Caco-2 (cell line): ENCODE data around the gene ZBTB24. TPM values are rescaled to one million over a fixed set of nuclear protein-coding genes. Genes with fewer than 3 reads are reported as not detected.
A peak's percentile ranks its signal among the peaks of the same experiment; 100 is the strongest.

ENCODE experiments used
- BruUV-seq: library from RNA; stranded (reverse); fragments of 400-500 nt; replicated peaks from 2 replicates; lab custom pipeline; 2021; lab: Mats Ljungman, UMichigan
- CTCF ChIA-PET: fragments of 300-600 bp; sonication (Branson Sonifier 250); formaldehyde crosslinking; loops from one replicate; lab custom pipeline; 2022; ENCODE audit warnings: antibody characterized with exemption; lab: Charles Lee
- POLR2A ChIA-PET: fragments of 300-600 bp; sonication (Branson Sonifier 250); formaldehyde crosslinking; loops from one replicate; lab custom pipeline; 2022; ENCODE audit warnings: antibody characterized with exemption; lab: Charles Lee
- DNase-seq, 2 experiments: peaks; one replicate each; pipeline versions ENCODE4 v3.0.0 to v3.0.0-alpha.2; 2020 to 2022
- H3K27me3 ChIP-seq: replicated peaks from 2 replicates; pipeline ENCODE4 v1.6.0; 2011; ENCODE audit warnings: low read length; ENCODE audit not compliant: control insufficient read depth, insufficient read depth
- H3K36me3 ChIP-seq: 2 replicates; pipeline ENCODE4 v1.5.1; 2011; ENCODE audit warnings: low read length; ENCODE audit not compliant: control insufficient read depth, insufficient read depth
- H3K4me1 ChIP-seq: fragments of 250-450 bp; sonication (Bioruptor Pico); 2 replicates; pipeline ENCODE4 v1.5.1; 2020; ENCODE audit warnings: mild to moderate bottlenecking
- H3K4me3 ChIP-seq: 2 replicates; pipeline ENCODE4 v1.5.1; 2011; ENCODE audit warnings: low read depth, mild to moderate bottlenecking, control low read depth, low read length
- H3K9me3 ChIP-seq: fragments of 250-450 bp; sonication (Bioruptor Pico); 2 replicates; pipeline ENCODE4 v1.5.1; 2020; ENCODE audit warnings: mild to moderate bottlenecking, moderate library complexity
- H3K27ac Mint-ChIP-seq: one replicate; pipeline ENCODE4 v1.8.0; 2022; ENCODE audit warnings: mixed read lengths; ENCODE audit not compliant: unreplicated experiment
- H3K27me3 Mint-ChIP-seq: one replicate; pipeline ENCODE4 v1.8.0; 2022; ENCODE audit warnings: mixed read lengths; ENCODE audit not compliant: insufficient read depth, unreplicated experiment
- H3K36me3 Mint-ChIP-seq: one replicate; pipeline ENCODE4 v1.8.0; 2022; ENCODE audit warnings: mild to moderate bottlenecking, mixed read lengths; ENCODE audit not compliant: insufficient read depth, unreplicated experiment
- H3K4me1 Mint-ChIP-seq: one replicate; pipeline ENCODE4 v1.8.0; 2022; ENCODE audit warnings: low read depth, mixed read lengths; ENCODE audit not compliant: unreplicated experiment
- H3K4me3 Mint-ChIP-seq: one replicate; pipeline ENCODE4 v1.8.0; 2022; ENCODE audit warnings: mild to moderate bottlenecking, moderate library complexity, mixed read lengths; ENCODE audit not compliant: unreplicated experiment
- H3K9me3 Mint-ChIP-seq: one replicate; pipeline ENCODE4 v1.8.0; 2022; ENCODE audit warnings: mixed read lengths; ENCODE audit not compliant: unreplicated experiment
- intact Hi-C: fragments of 100-400 bp; cut with micrococcal nuclease; formaldehyde crosslinking; loops from one replicate; pipeline ENCODE4 v1.10.0; 2022; ENCODE audit not compliant: unreplicated experiment
- total RNA-seq: library from RNA; stranded (reverse); gene quantifications from 2 replicates; pipeline ENCODE4 v1.2.3, GENCODE V29; 2022
- TF ChIP-seq, protein P1 (sequence below), 2 experiments: fragments of 200-600 bp in 1 of 2; IDR thresholded peaks; 1 replicate in 1 of 2; 2 replicates in 1 of 2; pipeline versions ENCODE4 v1.5.1 to v1.8.0; 2011 to 2022; ENCODE audit warnings: antibody characterized with exemption in 1 of 2, control low read depth in 1 of 2, inconsistent platforms in 1 of 2, low read depth in 1 of 2, low read length in 1 of 2, mild to moderate bottlenecking in 1 of 2, moderate library complexity in 1 of 2; ENCODE audit not compliant: insufficient read depth in 1 of 2, severe bottlenecking in 1 of 2, unreplicated experiment in 1 of 2

ZBTB24 gene
- total RNA-seq, 1 experiment from 2014 or later, result 10.3 TPM

DNA sequence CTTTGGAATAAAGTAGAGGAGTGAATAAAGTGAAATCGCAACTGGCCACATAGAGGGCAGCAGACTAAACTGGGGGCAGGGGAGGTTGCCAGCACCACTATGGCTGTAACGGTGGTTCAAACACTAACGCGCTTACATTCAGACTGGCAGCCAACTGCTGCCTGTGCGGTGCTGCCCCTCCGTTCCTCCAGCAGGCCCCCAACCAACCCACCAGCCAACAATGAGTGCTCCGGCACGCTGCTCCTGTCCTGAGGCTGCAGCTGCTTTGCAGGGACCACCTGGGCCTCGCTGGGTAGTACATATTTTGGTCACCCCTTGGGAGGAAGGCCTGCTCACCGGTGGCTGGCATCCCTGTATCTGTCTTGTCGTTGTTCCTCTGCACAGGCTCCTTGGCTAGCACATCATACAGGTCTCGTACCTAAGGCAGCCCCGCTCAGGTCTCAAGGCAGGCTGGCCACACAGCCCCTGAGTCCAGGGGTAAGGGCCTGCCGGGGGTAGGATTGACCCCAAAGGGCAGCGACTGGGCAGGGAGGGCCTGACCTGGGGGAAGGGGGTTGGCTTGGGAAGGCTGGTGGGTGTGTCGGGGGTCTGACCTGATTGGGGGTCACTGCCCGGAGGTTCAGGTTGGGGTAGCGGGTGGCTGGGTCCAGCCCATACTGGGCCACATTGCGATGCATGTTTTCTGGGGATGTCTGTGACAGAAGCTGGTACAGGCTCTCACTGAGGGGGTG is 33.8 kb downstream of the ZBTB24 start:
- no peak overlapping the region for H3K4me3 ChIP-seq
- ChIA-PET CTCF (no interaction called here), POLR2A (interaction anchor here (0.6 kb wide), 1 partner anchor 28 kb away, joined by 3 read pairs; no protein-coding TSS in a partner anchor)
- no peaks in the 10 kb centered on the region for H3K4me1 Mint-ChIP-seq
- H3K36me3 Mint-ChIP-seq, result peaks cover 15% of the 10 kb centered on the region
- H3K4me1 ChIP-seq, result no peaks in the 10 kb centered on the region
- H3K9me3 Mint-ChIP-seq, result no peaks in the 10 kb centered on the region
- intact Hi-C loops, result loop anchor here (5.0 to 10.0 kb wide), 2 partner anchors 33 to 264 kb away; partner anchors contain the start of gene ZBTB24
- no peaks in the 10 kb centered on the region for H3K27me3 ChIP-seq
- H3K27ac Mint-ChIP-seq, result peak overlapping the region; percentile 48
- H3K4me3 Mint-ChIP-seq, result no peak overlapping the region
- H3K36me3 ChIP-seq, result no peaks in the 10 kb centered on the region
- DNase-seq, result no peak
- no peaks in the 10 kb centered on the region for H3K9me3 ChIP-seq
- BruUV-seq, result no TSS peak
- TF ChIP-seq, protein P1, sequence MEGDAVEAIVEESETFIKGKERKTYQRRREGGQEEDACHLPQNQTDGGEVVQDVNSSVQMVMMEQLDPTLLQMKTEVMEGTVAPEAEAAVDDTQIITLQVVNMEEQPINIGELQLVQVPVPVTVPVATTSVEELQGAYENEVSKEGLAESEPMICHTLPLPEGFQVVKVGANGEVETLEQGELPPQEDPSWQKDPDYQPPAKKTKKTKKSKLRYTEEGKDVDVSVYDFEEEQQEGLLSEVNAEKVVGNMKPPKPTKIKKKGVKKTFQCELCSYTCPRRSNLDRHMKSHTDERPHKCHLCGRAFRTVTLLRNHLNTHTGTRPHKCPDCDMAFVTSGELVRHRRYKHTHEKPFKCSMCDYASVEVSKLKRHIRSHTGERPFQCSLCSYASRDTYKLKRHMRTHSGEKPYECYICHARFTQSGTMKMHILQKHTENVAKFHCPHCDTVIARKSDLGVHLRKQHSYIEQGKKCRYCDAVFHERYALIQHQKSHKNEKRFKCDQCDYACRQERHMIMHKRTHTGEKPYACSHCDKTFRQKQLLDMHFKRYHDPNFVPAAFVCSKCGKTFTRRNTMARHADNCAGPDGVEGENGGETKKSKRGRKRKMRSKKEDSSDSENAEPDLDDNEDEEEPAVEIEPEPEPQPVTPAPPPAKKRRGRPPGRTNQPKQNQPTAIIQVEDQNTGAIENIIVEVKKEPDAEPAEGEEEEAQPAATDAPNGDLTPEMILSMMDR (IDR thresholded peaks at IDR 0.05; ENCODE audit: insufficient read depth in 1 of 2, low read depth in 1 of 2, low read length in 1 of 2, severe bottlenecking in 1 of 2, unreplicated experiment in 1 of 2), result no peak
- no peaks in the 10 kb centered on the region for H3K27me3 Mint-ChIP-seq

DNA sequence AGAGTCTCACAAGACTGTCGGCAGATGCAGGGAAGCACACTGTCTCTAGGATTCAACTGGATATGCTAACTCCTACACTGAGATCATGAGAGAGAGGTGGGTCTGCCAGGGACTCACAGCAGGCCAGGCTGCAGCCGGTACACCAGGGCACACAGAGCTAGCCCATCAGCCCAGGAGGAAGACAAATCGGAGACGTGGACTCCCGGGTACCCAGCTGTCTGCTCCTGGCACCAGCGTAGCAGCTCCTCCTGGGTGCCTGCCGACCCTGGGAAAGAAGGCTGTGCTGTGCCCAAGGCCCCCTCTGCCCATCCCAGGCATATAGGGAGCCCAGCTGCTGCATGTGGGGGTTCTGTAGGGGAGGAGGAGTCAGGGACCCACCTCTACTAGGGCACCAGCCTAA is 34.4 kb downstream of the ZBTB24 start:
- ChIA-PET POLR2A (interaction anchor here (0.6 kb wide), 1 partner anchor 28 kb away, joined by 3 read pairs; no protein-coding TSS in a partner anchor), CTCF (no interaction called here)
- intact Hi-C loops, result loop anchor here (5.0 to 10.0 kb wide), 2 partner anchors 34 to 264 kb away; partner anchors contain the start of gene ZBTB24
- H3K9me3 Mint-ChIP-seq, result no peaks in the 10 kb centered on the region
- DNase-seq, result no peak
- H3K27me3 Mint-ChIP-seq, result no peaks in the 10 kb centered on the region
- no peaks in the 10 kb centered on the region for H3K36me3 ChIP-seq
- TF ChIP-seq, protein P1 (IDR thresholded peaks at IDR 0.05; ENCODE audit: insufficient read depth in 1 of 2, low read depth in 1 of 2, low read length in 1 of 2, severe bottlenecking in 1 of 2, unreplicated experiment in 1 of 2), result no peak
- no peaks in the 10 kb centered on the region for H3K4me1 ChIP-seq
- no peaks in the 10 kb centered on the region for H3K9me3 ChIP-seq
- no peaks in the 10 kb centered on the region for H3K27me3 ChIP-seq
- H3K27ac Mint-ChIP-seq, result no peak overlapping the region
- no TSS peak for BruUV-seq
- no peak overlapping the region for H3K4me3 Mint-ChIP-seq
- no peak overlapping the region for H3K4me3 ChIP-seq
- H3K36me3 Mint-ChIP-seq, result peaks cover 15% of the 10 kb centered on the region
- no peaks in the 10 kb centered on the region for H3K4me1 Mint-ChIP-seq

GRCh38 chr6:109447878-109448555 is 35.0 kb downstream of the ZBTB24 start:
- H3K27me3 Mint-ChIP-seq, result no peaks in the 10 kb centered on the region

More at GRCh38 chr6:109447878-109448555, 35.0 kb downstream of the ZBTB24 start:
- DNase-seq, result no peak
- Mint-ChIP-seq H3K4me1 (no peaks in the 10 kb centered on the region), H3K27ac (no peak overlapping the region), H3K9me3 (no peaks in the 10 kb centered on the region), H3K4me3 (no peak overlapping the region), H3K36me3 (peaks cover 15% of the 10 kb centered on the region)
- ChIA-PET POLR2A (no interaction called here), CTCF (no interaction called here)
- Histone ChIP-seq H3K9me3 (no peaks in the 10 kb centered on the region), H3K4me1 (no peaks in the 10 kb centered on the region), H3K27me3 (no peaks in the 10 kb centered on the region), H3K36me3 (no peaks in the 10 kb centered on the region), H3K4me3 (no peak overlapping the region)
- TF ChIP-seq, protein P1 (IDR thresholded peaks at IDR 0.05; ENCODE audit: insufficient read depth in 1 of 2, low read depth in 1 of 2, low read length in 1 of 2, severe bottlenecking in 1 of 2, unreplicated experiment in 1 of 2), result no peak
- no TSS peak for BruUV-seq
- intact Hi-C loops, result loop anchor here (5.0 to 10.0 kb wide), 2 partner anchors 34 to 263 kb away; partner anchors contain the start of gene ZBTB24
